Lung (tissue), 12 donors: ENCODE results near the gene SDF4. TPM values are rescaled to one million over a fixed set of nuclear protein-coding genes. Genes with fewer than 3 reads are reported as not detected.

ENCODE experiments used
- ATAC-seq: fragments of 200-7000 bp; cut with Tn5 transposase; one replicate; pipeline ENCODE4 v1.9.1; 2020; ENCODE audit warnings: moderate number of reproducible peaks; ENCODE audit not compliant: insufficient read depth, low FRiP score
- DNase-seq, 3 donors: peaks; one replicate each; pipeline ENCODE4 v3.0.0-alpha.2; 2013 to 2017
- H3K27ac ChIP-seq, 2 donors: one replicate each; pipeline ENCODE4 v1.5.1; 2013; ENCODE audit warnings: mild to moderate bottlenecking in 2 of 2, moderate library complexity in 2 of 2, control low read depth in 1 of 2, inconsistent platforms in 1 of 2, low read depth in 1 of 2, low read length in 1 of 2
- H3K27me3 ChIP-seq, 3 donors: one replicate each; pipeline ENCODE4 v1.5.1; 2013; ENCODE audit warnings: low read length in 2 of 3; ENCODE audit not compliant: control insufficient read depth in 3 of 3, insufficient read depth in 3 of 3
- H3K36me3 ChIP-seq, 4 donors: one replicate each; pipeline ENCODE4 v1.5.1; 2013; ENCODE audit warnings: low read length in 4 of 4, mild to moderate bottlenecking in 1 of 4, moderate library complexity in 1 of 4; ENCODE audit not compliant: control insufficient read depth in 4 of 4, insufficient read depth in 4 of 4
- H3K4me1 ChIP-seq, 5 donors: one replicate each; pipeline ENCODE4 v1.5.1; 2013; ENCODE audit warnings: low read length in 5 of 5, mild to moderate bottlenecking in 2 of 5, moderate library complexity in 1 of 5; ENCODE audit not compliant: control insufficient read depth in 5 of 5, insufficient read depth in 5 of 5
- H3K4me3 ChIP-seq: one replicate; pipeline ENCODE4 v1.5.1; 2013; ENCODE audit warnings: mild to moderate bottlenecking, control low read depth, moderate library complexity
- H3K9ac ChIP-seq, 2 donors: one replicate each; pipeline ENCODE4 v1.5.1; 2013; ENCODE audit warnings: low read length in 2 of 2, control low read depth in 1 of 2; ENCODE audit not compliant: insufficient read depth in 1 of 2
- H3K9me3 ChIP-seq, 4 donors: one replicate each; pipeline ENCODE4 v1.5.1; 2013; ENCODE audit warnings: low read length in 3 of 4, mild to moderate bottlenecking in 1 of 4, moderate library complexity in 1 of 4; ENCODE audit not compliant: control insufficient read depth in 4 of 4, insufficient read depth in 3 of 4
- WGBS, 2 donors: extraction: QIAGEN DNeasy Blood & Tissue Kit; methylation state at CpG; one replicate each; pipeline ENCODE4 v1.1.7; 2013; 5-methylcytosine and 5-hydroxymethylcytosine counted together
- polyA plus RNA-seq, 2 donors: library from polyadenylated mRNA; stranded (reverse); fragments of 200-250 nt; gene quantifications; one replicate each; pipeline ENCODE4 v1.2.1, GENCODE V29; 2013
- total RNA-seq, 2 donors: library from RNA; depleted of rRNA in 1 of 2; stranded (reverse); fragments of >200 nt in 1 of 2; gene quantifications; one replicate each; pipeline ENCODE4 v1.2.1, GENCODE V29; 2014 to 2021
- TF ChIP-seq, protein P1 (sequence below): IDR thresholded peaks from 2 replicates; pipeline ENCODE4 v1.5.1; 2012; ENCODE audit warnings: mild to moderate bottlenecking; ENCODE audit errors: control extremely low read depth, extremely low read depth
- donor health status: control.
- donor health status: control.
- donor health status: Bipolar disorder and iron deficiency.
- donor health status: healthy.
- donor health status: DM: yes; HTN: yes; CAD: no.

Gene SDF4
- total and polyA plus RNA-seq, 4 donors, result 65.7 to 189 (median 143) TPM

DNA sequence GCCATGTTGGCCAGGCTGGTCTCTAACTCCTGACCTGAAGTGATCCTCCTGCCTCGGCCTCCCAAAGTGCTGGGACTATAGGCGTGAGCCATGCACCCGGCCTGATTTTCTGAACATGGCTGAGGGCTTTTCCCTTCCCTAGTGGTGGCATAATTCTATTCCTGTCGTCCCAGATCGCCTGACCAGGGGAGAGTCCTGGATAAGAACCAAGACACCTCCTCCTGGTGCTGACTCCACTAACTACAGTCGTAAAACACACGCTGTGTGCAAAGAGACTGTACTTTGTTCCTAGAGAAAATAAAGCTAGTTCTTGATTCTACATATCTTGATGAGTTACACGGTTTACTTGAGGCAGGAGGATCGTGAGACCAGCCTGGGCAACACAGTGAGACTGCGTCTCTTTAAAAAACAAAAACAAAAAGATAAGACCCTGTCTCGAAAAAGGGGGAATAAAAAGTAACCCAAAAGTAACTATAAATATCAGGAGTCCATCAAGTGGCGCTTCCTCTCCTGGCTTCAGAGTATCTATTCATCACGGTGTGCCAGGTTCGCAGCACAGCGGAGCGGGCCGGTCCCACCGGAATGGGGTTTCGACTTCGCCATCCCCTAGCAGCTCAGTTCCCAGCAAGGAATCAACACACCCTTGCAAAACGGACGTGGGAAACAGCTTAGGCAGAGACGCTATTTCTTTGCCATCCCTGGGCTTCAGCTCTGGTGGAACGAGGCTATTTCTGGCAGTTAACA, 973 bp downstream of the SDF4 start:
- peaks cover 0 to 19% (median 7%) of the 10 kb centered on the region in 5 donors for H3K4me1 ChIP-seq
- peak overlapping the region in 1 of 2 donors; percentile 56 for H3K9ac ChIP-seq
- H3K9me3 ChIP-seq, result peaks cover 0 to 6% (median 0%) of the 10 kb centered on the region in 4 donors
- TF ChIP-seq, protein P1, sequence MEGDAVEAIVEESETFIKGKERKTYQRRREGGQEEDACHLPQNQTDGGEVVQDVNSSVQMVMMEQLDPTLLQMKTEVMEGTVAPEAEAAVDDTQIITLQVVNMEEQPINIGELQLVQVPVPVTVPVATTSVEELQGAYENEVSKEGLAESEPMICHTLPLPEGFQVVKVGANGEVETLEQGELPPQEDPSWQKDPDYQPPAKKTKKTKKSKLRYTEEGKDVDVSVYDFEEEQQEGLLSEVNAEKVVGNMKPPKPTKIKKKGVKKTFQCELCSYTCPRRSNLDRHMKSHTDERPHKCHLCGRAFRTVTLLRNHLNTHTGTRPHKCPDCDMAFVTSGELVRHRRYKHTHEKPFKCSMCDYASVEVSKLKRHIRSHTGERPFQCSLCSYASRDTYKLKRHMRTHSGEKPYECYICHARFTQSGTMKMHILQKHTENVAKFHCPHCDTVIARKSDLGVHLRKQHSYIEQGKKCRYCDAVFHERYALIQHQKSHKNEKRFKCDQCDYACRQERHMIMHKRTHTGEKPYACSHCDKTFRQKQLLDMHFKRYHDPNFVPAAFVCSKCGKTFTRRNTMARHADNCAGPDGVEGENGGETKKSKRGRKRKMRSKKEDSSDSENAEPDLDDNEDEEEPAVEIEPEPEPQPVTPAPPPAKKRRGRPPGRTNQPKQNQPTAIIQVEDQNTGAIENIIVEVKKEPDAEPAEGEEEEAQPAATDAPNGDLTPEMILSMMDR, result no peak
- H3K36me3 ChIP-seq, result peaks cover 0 to 32% (median 3%) of the 10 kb centered on the region in 4 donors
- peak overlapping the region; percentile 91 to 97 for H3K27ac ChIP-seq
- no peak for ATAC-seq
- no peaks in the 10 kb centered on the region for H3K27me3 ChIP-seq
- no peak for DNase-seq
- WGBS, 2 donors, result 13 to 19% methylated on average over 24 of the region's 24 CpGs
- peak overlapping the region; percentile 93 for H3K4me3 ChIP-seq

DNA sequence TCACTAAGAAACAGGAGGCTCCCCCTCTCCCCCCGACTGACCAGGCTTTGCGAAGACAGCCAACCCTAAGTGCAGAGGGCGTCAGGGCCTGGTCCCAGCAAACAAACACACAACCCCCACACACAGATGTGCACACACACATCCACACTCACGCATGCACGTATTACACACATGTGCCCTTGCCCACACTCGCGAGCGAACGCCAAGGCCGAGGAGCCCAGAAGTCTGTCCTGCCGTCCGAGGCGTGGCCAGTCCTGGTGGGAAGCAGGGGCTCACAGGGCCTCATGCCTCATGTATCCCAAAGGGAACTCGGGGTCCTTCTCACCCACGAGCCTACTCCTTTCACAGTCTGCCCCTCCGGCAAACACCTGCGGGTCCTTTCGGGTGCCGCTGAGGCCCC, 2.0 kb downstream of the SDF4 start:
- DNase-seq (no peak), ATAC-seq (no peak)
- Histone ChIP-seq H3K4me3 (no peak overlapping the region), H3K4me1 (peaks cover 0 to 19% (median 7%) of the 10 kb centered on the region in 5 donors), H3K27me3 (no peaks in the 10 kb centered on the region), H3K36me3 (peaks cover 0 to 39% (median 3%) of the 10 kb centered on the region in 4 donors), H3K9ac (no peak overlapping the region), H3K9me3 (peaks cover 0 to 3% (median 0%) of the 10 kb centered on the region in 4 donors), H3K27ac (no peak overlapping the region)
- 93 to 94% methylated on average over 19 of the region's 19 CpGs for WGBS, 2 donors
- TF ChIP-seq, protein P1, result no peak

- H3K27ac ChIP-seq, result no peak overlapping the region
- H3K9me3 ChIP-seq, result peaks cover 0 to 3% (median 0%) of the 10 kb centered on the region in 4 donors
- TF ChIP-seq, protein P1, result no peak
- H3K27me3 ChIP-seq, result no peaks in the 10 kb centered on the region
- no peak overlapping the region for H3K4me3 ChIP-seq
- DNase-seq, result no peak
- WGBS, 2 donors, result 89 to 92% methylated on average over 28 of the region's 28 CpGs
- H3K9ac ChIP-seq, result no peak overlapping the region
- H3K36me3 ChIP-seq, result peaks cover 0 to 41% (median 2%) of the 10 kb centered on the region in 4 donors
- ATAC-seq, result no peak
- peaks cover 0 to 19% (median 7%) of the 10 kb centered on the region in 5 donors for H3K4me1 ChIP-seq
Measured at GRCh38 chr1:1228596-1229321, 3.0 kb downstream of the SDF4 start.
